Activated CD4-positive, alpha-beta T cell treated with anti-CD3 and anti-CD28 coated beads, Interleukin-2, amount 10 ng/mL, durations not matched to agents 24 days and 14 days (primary cell): ENCODE measurements around the gene VPS51. TPM values are rescaled to one million over a fixed set of nuclear protein-coding genes. Genes with fewer than 3 reads are reported as not detected.

ENCODE experiments used
- DNase-seq: peaks from one replicate; pipeline ENCODE4 v3.0.0; 2022
- H3K27ac Mint-ChIP-seq: one replicate; pipeline ENCODE4 v1.8.0; 2022; ENCODE audit warnings: mild to moderate bottlenecking, mixed read lengths
- H3K27me3 Mint-ChIP-seq: one replicate; pipeline ENCODE4 v1.8.0; 2022; ENCODE audit warnings: mixed read lengths
- H3K36me3 Mint-ChIP-seq: one replicate; pipeline ENCODE4 v1.8.0; 2022; ENCODE audit warnings: low read depth, mild to moderate bottlenecking, mixed read lengths
- H3K4me1 Mint-ChIP-seq: one replicate; pipeline ENCODE4 v1.8.0; 2021; ENCODE audit warnings: mixed read lengths
- H3K4me3 Mint-ChIP-seq: one replicate; pipeline ENCODE4 v1.8.0; 2022; ENCODE audit warnings: mild to moderate bottlenecking, moderate library complexity, mixed read lengths
- H3K9me3 Mint-ChIP-seq: one replicate; pipeline ENCODE4 v1.8.0; 2021; ENCODE audit warnings: mixed read lengths
- intact Hi-C: fragments of 100-400 bp; cut with micrococcal nuclease; formaldehyde crosslinking; loops from one replicate; pipeline ENCODE4 v1.15.1; 2023
- total RNA-seq: library from RNA; stranded (reverse); gene quantifications from 2 replicates; pipeline ENCODE4 v1.2.3, GENCODE V29; 2022

VPS51 gene
- total RNA-seq, 1 donor from 2014 or later, result 127 TPM

DNA sequence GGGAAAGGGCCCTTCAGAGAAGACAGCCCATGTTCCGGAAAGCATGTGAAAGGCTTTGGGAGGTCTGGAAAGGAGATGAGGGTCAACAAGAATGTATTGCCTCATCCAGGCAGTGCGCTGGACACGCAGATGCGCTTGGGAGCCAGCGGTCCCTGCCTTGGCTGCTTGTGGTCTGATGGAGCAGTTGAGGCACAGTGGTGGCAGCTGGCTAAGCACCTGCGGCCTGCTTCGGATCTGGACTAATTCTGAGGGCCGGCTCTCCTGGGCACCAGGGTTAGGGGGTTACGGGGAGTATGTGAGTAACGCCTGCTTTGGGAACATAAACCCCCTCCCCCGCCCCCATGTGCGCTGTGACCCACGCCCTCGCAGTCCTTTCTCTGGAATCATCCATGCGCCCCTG, 11.1 kb downstream of the VPS51 start:
- Mint-ChIP-seq H3K27me3 (no peaks in the 10 kb centered on the region), H3K4me3 (no peak overlapping the region), H3K9me3 (no peaks in the 10 kb centered on the region), H3K27ac (no peak overlapping the region), H3K4me1 (peaks cover 27% of the 10 kb centered on the region), H3K36me3 (peaks cover 27% of the 10 kb centered on the region)
- DNase-seq, result no peak
- intact Hi-C loops, result no loop called here

DNA sequence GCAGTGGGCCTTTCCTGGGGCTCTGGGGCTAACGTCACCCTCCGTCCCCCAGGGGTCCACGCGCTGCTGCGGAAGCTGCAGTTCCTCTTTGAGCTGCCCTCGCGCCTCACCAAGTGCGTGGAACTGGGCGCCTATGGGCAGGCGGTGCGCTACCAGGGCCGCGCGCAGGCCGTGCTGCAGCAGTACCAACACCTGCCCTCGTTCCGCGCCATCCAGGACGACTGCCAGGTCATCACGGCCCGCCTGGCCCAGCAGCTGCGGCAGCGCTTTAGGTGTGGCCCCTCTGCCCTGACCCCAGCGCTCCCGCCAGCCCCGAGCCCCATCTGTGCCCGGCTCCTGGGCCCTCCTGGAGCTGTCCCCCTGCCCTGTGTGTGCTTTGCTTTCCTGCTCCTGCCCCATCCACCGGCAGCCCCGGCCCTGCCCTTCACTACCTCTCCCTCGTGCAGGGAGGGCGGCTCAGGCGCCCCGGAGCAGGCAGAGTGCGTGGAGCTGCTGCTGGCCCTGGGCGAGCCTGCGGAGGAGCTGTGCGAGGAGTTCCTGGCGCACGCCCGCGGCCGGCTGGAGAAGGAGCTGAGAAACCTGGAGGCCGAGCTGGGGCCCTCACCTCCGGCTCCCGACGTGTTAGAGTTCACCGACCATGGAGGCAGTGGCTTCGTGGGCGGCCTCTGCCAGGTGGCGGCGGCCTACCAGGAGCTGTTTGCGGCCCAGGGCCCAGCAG, 11.9 kb downstream of the VPS51 start:
- Mint-ChIP-seq H3K4me3 (no peak overlapping the region), H3K36me3 (peaks cover 27% of the 10 kb centered on the region), H3K27me3 (no peaks in the 10 kb centered on the region), H3K4me1 (peaks cover 27% of the 10 kb centered on the region), H3K27ac (no peak overlapping the region), H3K9me3 (no peaks in the 10 kb centered on the region)
- DNase-seq, result no peak
- intact Hi-C loops, result no loop called here

DNA sequence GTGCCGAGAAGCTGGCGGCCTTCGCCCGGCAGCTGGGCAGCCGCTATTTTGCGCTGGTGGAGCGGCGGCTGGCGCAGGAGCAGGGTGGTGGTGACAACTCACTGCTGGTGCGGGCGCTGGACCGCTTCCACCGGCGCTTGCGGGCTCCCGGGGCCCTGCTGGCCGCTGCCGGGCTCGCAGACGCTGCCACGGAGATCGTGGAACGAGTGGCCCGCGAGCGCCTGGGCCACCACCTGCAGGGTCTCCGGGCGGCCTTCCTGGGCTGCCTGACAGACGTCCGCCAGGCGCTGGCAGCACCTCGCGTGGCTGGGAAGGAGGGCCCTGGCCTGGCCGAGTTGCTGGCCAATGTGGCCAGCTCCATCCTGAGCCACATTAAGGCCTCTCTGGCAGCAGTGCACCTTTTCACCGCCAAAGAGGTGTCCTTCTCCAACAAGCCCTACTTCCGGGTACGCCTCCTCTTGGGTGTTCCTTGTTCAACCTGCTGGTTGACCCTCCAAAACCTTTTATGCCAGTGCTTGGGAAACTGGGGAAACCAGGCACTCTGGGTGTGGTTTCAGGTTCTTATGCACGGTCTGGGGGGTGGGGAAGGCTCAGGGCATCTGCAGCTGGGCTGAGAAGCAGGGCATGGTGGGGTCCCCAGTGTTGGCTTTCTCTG, 12.6 kb downstream of the VPS51 start:
- Mint-ChIP-seq H3K36me3 (peaks cover 27% of the 10 kb centered on the region), H3K9me3 (no peaks in the 10 kb centered on the region), H3K27ac (no peak overlapping the region), H3K27me3 (no peaks in the 10 kb centered on the region), H3K4me1 (peaks cover 32% of the 10 kb centered on the region), H3K4me3 (no peak overlapping the region)
- no peak for DNase-seq
- intact Hi-C loops, result no loop called here

DNA sequence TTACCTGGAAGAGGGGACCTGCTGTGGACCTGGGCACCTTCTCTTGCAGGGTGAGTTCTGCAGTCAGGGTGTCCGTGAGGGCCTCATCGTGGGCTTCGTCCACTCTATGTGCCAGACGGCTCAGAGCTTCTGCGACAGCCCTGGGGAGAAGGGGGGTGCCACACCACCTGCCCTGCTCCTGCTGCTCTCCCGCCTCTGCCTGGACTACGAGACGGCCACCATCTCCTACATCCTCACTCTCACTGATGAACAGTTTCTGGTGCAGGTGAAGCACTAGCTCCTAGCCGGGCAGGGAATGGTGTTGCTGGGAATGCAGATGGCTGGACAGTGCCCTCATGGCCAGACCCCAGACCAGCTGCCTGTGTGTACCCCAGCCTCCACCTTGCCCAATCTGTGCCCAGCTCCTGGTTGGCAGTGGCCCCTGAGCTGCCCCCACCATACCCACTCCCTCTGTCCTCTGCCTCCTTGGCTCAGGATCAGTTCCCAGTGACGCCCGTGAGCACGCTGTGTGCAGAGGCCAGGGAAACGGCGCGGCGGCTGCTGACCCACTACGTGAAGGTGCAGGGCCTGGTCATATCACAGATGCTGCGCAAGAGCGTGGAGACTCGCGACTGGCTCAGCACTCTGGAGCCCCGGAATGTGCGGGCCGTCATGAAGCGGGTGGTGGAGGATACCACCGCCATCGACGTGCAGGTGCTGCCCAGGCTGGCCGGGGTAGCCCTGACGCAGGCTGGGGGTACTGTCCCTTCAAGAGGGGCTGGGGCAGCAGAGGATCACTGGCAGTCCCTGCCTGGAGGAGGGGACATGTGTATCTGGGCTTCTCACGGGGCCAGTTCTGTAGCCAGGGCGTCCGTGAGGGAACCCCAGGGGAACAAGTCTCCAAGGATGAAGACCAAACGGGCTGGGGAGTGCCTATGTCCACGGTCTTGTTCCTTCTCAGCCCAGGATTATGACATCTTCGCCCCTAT, 13.5 kb downstream of the VPS51 start:
- Mint-ChIP-seq H3K27me3 (no peaks in the 10 kb centered on the region), H3K4me1 (peaks cover 29% of the 10 kb centered on the region), H3K27ac (peak overlapping the region; percentile 57), H3K9me3 (no peaks in the 10 kb centered on the region), H3K36me3 (peaks cover 23% of the 10 kb centered on the region), H3K4me3 (no peak overlapping the region)
- DNase-seq, result no peak
- intact Hi-C loops, result loop anchor here (1.0 to 5.0 kb wide), 5 partner anchors 13 to 332 kb away; partner anchors contain the start of genes ARL2, CAPN1, SF1 and SNX15

DNA sequence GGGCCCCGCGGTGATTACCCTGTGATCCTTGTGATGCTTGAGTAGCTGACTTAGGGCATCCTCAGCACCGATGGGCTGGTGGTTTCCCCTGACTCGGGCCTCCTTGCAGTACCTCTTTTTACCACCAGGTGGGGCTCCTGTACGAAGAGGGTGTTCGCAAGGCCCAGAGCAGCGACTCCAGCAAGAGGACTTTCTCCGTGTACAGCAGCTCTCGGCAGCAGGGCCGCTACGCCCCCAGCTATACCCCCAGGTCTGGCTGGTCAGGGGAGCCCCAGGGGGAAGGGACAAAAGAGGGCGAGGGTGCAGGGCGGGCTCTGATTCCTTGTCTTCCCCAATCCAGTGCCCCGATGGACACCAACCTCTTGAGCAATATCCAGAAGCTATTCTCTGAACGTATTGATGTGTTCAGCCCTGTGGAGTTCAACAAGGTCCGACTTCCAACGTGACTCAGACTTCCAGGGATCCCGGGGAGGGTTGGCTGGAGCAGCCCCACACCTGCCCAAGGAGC, 14.4 kb downstream of the VPS51 start:
- H3K27ac Mint-ChIP-seq, result peak overlapping the region; percentile 57
- H3K9me3 Mint-ChIP-seq, result no peaks in the 10 kb centered on the region
- intact Hi-C loops, result loop anchor here (1.0 to 5.0 kb wide), 5 partner anchors 14 to 333 kb away; partner anchors contain the start of genes ARL2, CAPN1, SF1 and SNX15
- H3K36me3 Mint-ChIP-seq, result peaks cover 18% of the 10 kb centered on the region
- no peak overlapping the region for H3K4me3 Mint-ChIP-seq
- H3K4me1 Mint-ChIP-seq, result peaks cover 24% of the 10 kb centered on the region
- DNase-seq, result peak; percentile 99
- H3K27me3 Mint-ChIP-seq, result no peaks in the 10 kb centered on the region

DNA sequence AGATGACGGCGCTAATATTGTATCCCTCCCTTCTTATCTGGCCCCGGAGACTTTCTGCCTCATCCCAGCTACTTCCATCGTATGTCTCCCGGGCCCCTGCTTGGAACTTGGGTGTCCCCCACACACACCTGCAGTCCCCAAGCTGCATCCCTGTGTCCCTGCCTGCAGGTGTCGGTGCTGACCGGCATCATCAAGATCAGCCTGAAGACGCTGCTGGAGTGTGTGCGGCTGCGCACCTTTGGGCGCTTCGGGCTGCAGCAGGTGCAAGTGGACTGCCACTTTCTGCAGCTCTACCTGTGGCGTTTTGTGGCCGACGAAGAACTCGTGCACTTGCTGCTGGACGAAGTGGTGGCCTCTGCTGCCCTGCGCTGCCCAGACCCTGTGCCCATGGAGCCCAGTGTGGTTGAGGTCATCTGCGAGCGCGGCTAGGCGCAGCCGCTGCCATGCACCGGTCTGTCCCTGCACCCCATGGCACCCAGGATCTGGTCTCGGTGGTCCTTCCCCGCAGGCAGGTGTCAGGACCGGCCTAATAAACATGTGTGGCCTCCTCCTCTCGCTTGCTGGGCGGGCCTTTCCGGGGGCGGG, 15.2 kb downstream of the VPS51 start:
- DNase-seq, result no peak
- Mint-ChIP-seq H3K27me3 (no peaks in the 10 kb centered on the region), H3K27ac (peak overlapping the region; percentile 93), H3K9me3 (no peaks in the 10 kb centered on the region), H3K36me3 (peaks cover 16% of the 10 kb centered on the region), H3K4me3 (peak overlapping the region; percentile 98), H3K4me1 (peaks cover 27% of the 10 kb centered on the region)
- intact Hi-C loops, result loop anchor here (2.0 to 5.0 kb wide), 4 partner anchors 70 to 334 kb away; partner anchors contain the start of genes ARL2, CAPN1, SF1 and SNX15

DNA sequence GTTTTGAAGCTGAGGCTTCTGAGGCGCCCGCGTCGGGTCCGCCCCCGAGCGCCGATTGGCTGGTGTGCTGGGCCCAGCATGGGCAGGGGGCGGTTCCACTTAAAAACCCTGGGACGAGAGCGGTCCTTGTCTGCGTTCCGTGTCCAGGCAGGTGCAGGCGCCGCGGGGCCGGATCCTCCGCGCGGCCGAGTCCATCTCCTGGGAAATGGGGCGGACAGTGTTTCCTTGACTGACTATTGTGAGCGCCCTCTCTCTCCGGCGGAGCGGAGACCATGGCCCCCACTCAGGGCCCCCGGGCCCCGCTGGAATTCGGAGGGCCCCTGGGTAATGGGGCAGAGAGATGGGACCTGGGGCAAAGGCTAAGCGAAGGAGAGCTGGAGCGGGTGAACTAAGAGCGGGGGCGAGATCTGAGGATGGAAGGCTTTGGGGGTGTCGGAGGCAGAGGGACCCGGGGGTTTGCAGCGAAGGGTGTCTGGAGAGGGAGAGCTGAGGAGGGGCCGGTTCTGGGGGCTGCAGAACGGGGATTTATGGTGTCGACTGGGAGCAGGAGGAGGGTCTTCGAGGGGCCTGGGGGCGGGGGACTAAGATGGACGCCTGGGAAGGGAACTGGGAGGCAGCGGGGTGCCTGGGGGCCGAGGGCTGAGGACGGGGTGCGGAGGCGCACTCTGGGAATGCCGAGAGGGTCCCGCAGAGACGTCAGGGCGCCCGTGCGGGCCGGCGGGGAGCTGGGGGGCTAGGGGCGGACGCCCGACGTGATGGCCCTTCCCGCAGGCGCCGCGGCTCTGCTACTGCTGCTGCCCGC, 15.9 kb downstream of the VPS51 start, which contains the start of gene TM7SF2:
Gene TM7SF2 (plus strand): TSS at position 129 of the 802 bp plus-strand sequence. CDS start 144 bp downstream, at position 273.
- peak within 1 kb of the TSS; percentile 98 for H3K4me3 Mint-ChIP-seq
- peaks cover 15% of the 10 kb centered on the region for H3K36me3 Mint-ChIP-seq
- no peaks in the 10 kb centered on the region for H3K27me3 Mint-ChIP-seq
- no peaks in the 10 kb centered on the region for H3K9me3 Mint-ChIP-seq
- intact Hi-C loops, result loop anchor here (2.0 to 5.0 kb wide), 4 partner anchors 69 to 335 kb away; partner anchors contain the start of genes ARL2, CAPN1, SF1 and SNX15
- peaks cover 25% of the 10 kb centered on the region for H3K4me1 Mint-ChIP-seq
- DNase-seq, result peak; percentile 98
- H3K27ac Mint-ChIP-seq, result peak within 1 kb of the TSS; percentile 93

DNA sequence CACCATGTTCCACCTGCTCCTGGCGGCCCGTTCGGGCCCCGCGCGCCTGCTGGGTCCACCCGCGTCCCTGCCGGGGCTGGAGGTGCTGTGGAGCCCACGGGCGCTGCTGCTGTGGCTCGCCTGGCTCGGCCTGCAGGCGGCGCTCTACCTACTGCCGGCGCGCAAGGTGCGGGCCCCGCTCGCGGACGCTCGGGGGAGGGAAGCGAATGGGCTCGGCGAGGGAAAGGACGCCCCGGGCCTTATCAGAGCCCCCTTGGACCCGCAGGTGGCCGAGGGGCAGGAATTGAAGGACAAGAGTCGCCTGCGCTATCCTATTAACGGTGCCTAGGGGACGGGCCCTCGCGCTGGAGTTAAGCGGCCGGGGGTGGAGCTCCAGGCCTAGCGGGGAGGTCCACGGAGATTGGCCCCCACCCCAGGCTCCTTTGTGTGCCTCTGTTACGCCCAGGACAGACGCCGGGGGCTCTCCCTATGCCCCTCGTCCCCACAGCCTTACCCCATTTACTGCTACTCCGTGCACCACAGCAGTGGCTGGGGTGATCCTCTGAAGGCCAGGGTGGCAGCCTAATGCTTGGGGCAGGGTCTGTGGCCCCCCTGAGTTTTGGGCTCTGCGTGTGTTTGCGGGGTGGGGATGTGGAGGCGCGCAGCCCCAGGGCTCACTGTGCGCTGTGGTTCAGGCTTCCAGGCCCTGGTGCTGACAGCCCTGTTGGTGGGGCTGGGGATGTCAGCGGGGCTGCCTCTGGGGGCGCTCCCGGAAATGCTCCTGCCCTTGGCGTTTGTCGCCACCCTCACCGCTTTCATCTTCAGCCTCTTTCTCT, 16.7 kb downstream of the VPS51 start:
- peak overlapping the region; percentile 69 for H3K27ac Mint-ChIP-seq

DNA sequence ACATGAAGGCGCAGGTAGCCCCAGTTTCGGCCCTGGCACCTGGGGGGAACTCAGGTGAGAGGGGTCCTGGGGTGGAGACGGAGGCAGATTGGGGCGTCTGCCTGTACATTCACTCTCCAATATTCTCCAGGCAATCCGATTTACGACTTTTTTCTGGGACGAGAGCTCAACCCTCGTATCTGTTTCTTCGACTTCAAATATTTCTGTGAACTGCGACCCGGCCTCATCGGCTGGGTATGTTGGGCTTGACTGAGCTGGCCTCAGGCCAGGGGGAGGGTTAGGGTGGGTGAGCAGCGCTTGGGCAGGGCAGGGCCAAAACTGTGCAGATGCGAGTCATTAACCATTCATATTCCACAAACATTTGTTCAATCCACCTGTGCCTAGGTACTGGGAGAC, 17.3 kb downstream of the VPS51 start:
- Mint-ChIP-seq H3K4me3 (peak overlapping the region; percentile 98), H3K27me3 (no peaks in the 10 kb centered on the region), H3K36me3 (peaks cover 22% of the 10 kb centered on the region), H3K4me1 (peaks cover 34% of the 10 kb centered on the region), H3K27ac (peak overlapping the region; percentile 69), H3K9me3 (no peaks in the 10 kb centered on the region)
- intact Hi-C loops, result loop anchor here (5.0 kb wide), 2 partner anchors 86 to 336 kb away; partner anchors contain the start of genes SF1 and SNX15
- no peak for DNase-seq

More for the DNA sequence above, 16.7 kb downstream of the VPS51 start:
- DNase-seq, result peak; percentile 95
- Mint-ChIP-seq H3K36me3 (peaks cover 18% of the 10 kb centered on the region), H3K9me3 (no peaks in the 10 kb centered on the region), H3K4me3 (peak overlapping the region; percentile 98), H3K4me1 (peaks cover 28% of the 10 kb centered on the region), H3K27me3 (no peaks in the 10 kb centered on the region)
- intact Hi-C loops, result loop anchor here (5.0 kb wide), 2 partner anchors 85 to 335 kb away; partner anchors contain the start of genes SF1 and SNX15

DNA sequence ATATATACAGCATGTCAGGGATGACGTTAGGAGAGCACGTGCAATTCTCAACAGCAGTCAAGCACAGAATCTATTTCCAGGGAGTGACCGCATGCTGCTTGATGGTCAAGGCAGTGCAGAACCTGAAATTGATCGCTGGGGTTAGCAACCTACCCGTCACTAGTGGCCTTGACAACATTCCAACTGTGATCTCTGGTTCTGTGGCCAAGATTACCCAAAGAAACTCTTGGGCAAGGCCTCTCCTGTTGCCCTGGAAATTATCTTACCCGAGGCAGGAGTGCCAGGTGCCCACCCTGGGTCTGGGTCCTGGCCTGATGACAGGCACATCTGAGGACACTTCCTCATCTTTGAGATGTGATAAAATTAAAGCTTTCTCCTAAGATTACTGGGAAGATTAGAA, 17.8 kb downstream of the VPS51 start:
- intact Hi-C loops, result loop anchor here (5.0 kb wide), 2 partner anchors 87 to 337 kb away; partner anchors contain the start of genes SF1 and SNX15
- H3K27ac Mint-ChIP-seq, result no peak overlapping the region
- peaks cover 26% of the 10 kb centered on the region for H3K36me3 Mint-ChIP-seq
- no peaks in the 10 kb centered on the region for H3K27me3 Mint-ChIP-seq
- H3K4me3 Mint-ChIP-seq, result peak overlapping the region; percentile 98
- peaks cover 39% of the 10 kb centered on the region for H3K4me1 Mint-ChIP-seq
- H3K9me3 Mint-ChIP-seq, result no peaks in the 10 kb centered on the region
- no peak for DNase-seq

DNA sequence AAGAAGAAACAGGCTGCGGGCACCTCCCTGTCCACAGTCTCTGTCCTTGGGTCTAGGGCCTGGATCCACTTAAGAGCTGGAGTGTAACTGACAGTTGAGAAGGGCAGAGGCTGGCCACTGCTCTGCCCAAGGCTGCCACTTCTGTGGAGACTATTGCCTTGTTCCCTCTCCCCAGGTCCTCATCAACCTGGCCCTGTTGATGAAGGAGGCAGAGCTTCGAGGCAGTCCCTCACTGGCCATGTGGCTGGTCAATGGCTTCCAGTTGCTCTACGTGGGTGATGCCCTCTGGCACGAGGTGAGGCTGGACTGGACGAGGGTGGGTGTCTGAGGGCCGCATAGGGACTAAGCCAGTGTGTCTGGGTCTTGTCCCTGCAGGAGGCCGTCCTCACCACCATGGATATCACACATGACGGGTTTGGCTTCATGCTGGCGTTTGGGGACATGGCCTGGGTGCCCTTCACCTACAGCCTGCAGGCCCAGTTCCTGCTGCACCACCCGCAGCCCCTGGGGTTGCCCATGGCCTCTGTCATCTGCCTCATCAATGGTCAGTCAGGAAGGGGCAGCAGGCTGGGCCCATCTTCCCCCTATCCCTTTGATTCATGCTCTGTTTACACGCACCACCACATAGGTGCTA, 18.6 kb downstream of the VPS51 start:
- H3K27me3 Mint-ChIP-seq, result no peaks in the 10 kb centered on the region
- no peaks in the 10 kb centered on the region for H3K9me3 Mint-ChIP-seq
- H3K27ac Mint-ChIP-seq, result no peak overlapping the region
- H3K4me3 Mint-ChIP-seq, result peak overlapping the region; percentile 98
- DNase-seq, result no peak
- peaks cover 40% of the 10 kb centered on the region for H3K4me1 Mint-ChIP-seq
- intact Hi-C loops, result loop anchor here (5.0 kb wide), 2 partner anchors 87 to 337 kb away; partner anchors contain the start of genes SF1 and SNX15
- H3K36me3 Mint-ChIP-seq, result peaks cover 30% of the 10 kb centered on the region
